ENCODE results near the gene SSNA1.

- no peak for TF ChIP-seq CTCF (IDR thresholded peaks at IDR 0.05)
- TF ChIP-seq POLR2A (IDR thresholded peaks at IDR 0.05): no peak
Observed at GRCh38 chr9:137216188-137216965, 27.9 kb downstream of the SSNA1 start.

Data from lower leg skin (tissue), 3 donors.